Panc1 (cell line): Measurements from ENCODE around the gene FAM174B. TPM values are rescaled to one million over a fixed set of nuclear protein-coding genes. Genes with fewer than 3 reads are reported as not detected.

Experiments used
- ATAC-seq: fragments of 200-7000 bp; cut with Tn5 transposase; 2 replicates; pipeline ENCODE4 v1.9.1; 2020; ENCODE audit warnings: mild to moderate bottlenecking, moderate library complexity
- BruUV-seq: library from RNA; stranded (reverse); fragments of 400-500 nt; replicated peaks from 2 replicates; lab custom pipeline; 2021; lab: Mats Ljungman, UMichigan
- CTCF ChIA-PET: fragments of 300-600 bp; sonication (Branson Sonifier 250); formaldehyde crosslinking; loops from one replicate; lab custom pipeline; 2022; ENCODE audit warnings: antibody characterized with exemption; lab: Charles Lee
- POLR2A ChIA-PET: fragments of 300-600 bp; sonication (Branson Sonifier 250); formaldehyde crosslinking; loops from one replicate; lab custom pipeline; 2022; ENCODE audit warnings: antibody characterized with exemption; lab: Charles Lee
- DNase-seq: peaks from one replicate; pipeline ENCODE4 v3.0.0-alpha.2; 2010; ENCODE audit warnings: low read depth, low spot score
- H3K27ac ChIP-seq: 2 replicates; pipeline ENCODE4 v1.5.1; 2011; ENCODE audit warnings: mild to moderate bottlenecking, low read length, inconsistent platforms
- H3K27me3 ChIP-seq: fragments of 200-500 bp; sonication (Bioruptor generic); 2 replicates; pipeline ENCODE4 v1.6.0; 2014; ENCODE audit warnings: low read length, inconsistent platforms; ENCODE audit not compliant: control insufficient read depth, insufficient read depth
- H3K36me3 ChIP-seq: fragments of 200-500 bp; sonication (Bioruptor generic); 2 replicates; pipeline ENCODE4 v1.5.1; 2014; ENCODE audit warnings: inconsistent platforms, mild to moderate bottlenecking, low read length, moderate library complexity; ENCODE audit not compliant: control insufficient read depth, insufficient read depth
- H3K4me1 ChIP-seq: 2 replicates; pipeline ENCODE4 v1.5.1; 2011; ENCODE audit warnings: inconsistent platforms, mild to moderate bottlenecking, low read length, moderate library complexity; ENCODE audit not compliant: control insufficient read depth, insufficient read depth
- H3K4me3 ChIP-seq, 2 experiments: 2 replicates each; pipeline ENCODE4 v1.5.1; 2011 to 2012; ENCODE audit warnings: low read depth in 2 of 2, low read length in 2 of 2, mild to moderate bottlenecking in 2 of 2, inconsistent platforms in 1 of 2, moderate library complexity in 1 of 2
- H3K9me3 ChIP-seq: fragments of 200-500 bp; sonication (Bioruptor generic); 2 replicates; pipeline ENCODE4 v1.5.1; 2014; ENCODE audit warnings: low read depth, mild to moderate bottlenecking, inconsistent platforms, low read length, moderate library complexity; ENCODE audit not compliant: control insufficient read depth, insufficient read depth
- POLR2AphosphoS5 ChIP-seq: IDR thresholded peaks from 2 replicates; pipeline ENCODE4 v1.6.1; 2012; ENCODE audit warnings: mild to moderate bottlenecking, low read depth, low read length, moderate library complexity
- SIN3A ChIP-seq: IDR thresholded peaks from 2 replicates; pipeline ENCODE4 v1.6.1; 2012; ENCODE audit warnings: low read depth, mild to moderate bottlenecking, low read length, moderate library complexity, borderline replicate concordance; ENCODE audit not compliant: insufficient read depth
- TCF7L2 ChIP-seq: IDR thresholded peaks from 2 replicates; pipeline ENCODE4 v1.6.1; 2011; ENCODE audit warnings: mild to moderate bottlenecking, low read depth, low read length, inconsistent platforms
- in situ Hi-C: cut with HindIII; loops from 2 replicates; pipeline ENCODE4 v1.10.0; 2016; ENCODE audit warnings: low sequenced_read_pairs, low pct_unique_long_range_greater_than_20kb
- intact Hi-C: fragments of 100-400 bp; cut with micrococcal nuclease; formaldehyde crosslinking; loops from one replicate; pipeline ENCODE4 v1.10.0; 2022; ENCODE audit not compliant: unreplicated experiment
- total RNA-seq: library from RNA; stranded (reverse); gene quantifications from one replicate; pipeline ENCODE4 v1.2.1, GENCODE V29; 2021; ENCODE audit not compliant: unreplicated experiment
- TF ChIP-seq, protein P1 (sequence below), 2 experiments: IDR thresholded peaks; 2 replicates each; pipeline ENCODE4 v1.6.1; 2011 to 2012; ENCODE audit warnings: low read depth in 2 of 2, control low read depth in 1 of 2, low read length in 1 of 2, mild to moderate bottlenecking in 1 of 2, moderate library complexity in 1 of 2; ENCODE audit not compliant: insufficient read depth in 1 of 2
- TF ChIP-seq, protein P2 (sequence below): fragments of 450-650 bp; IDR thresholded peaks from 2 replicates; pipeline ENCODE4 v1.5.1; 2017; ENCODE audit warnings: mild to moderate bottlenecking

FAM174B gene
- total RNA-seq, 1 experiment from 2014 or later = 30.7 TPM

DNA sequence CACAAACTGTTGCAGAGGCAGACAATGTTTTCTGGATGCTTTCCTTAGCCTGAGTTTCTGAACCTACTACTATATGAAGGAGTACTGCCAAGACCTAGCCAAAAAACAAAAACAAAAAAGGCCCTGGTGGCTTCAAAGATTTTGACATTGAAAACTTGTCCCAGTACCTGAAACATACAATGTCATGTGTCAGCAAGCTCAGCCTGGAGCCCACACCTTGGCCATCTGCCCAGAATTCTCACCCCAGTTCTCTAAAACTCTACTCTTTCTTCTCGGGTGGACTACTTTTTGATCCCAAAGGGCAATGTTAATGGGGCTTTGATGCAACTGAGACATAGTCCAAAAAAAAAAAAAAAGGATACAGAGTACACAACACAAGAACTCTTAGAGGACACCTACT, 81.4 kb downstream of the FAM174B start:
- TF ChIP-seq SIN3A (no peak), TCF7L2 (no peak), POLR2AphosphoS5 (no peak)
- TF ChIP-seq, protein P1, sequence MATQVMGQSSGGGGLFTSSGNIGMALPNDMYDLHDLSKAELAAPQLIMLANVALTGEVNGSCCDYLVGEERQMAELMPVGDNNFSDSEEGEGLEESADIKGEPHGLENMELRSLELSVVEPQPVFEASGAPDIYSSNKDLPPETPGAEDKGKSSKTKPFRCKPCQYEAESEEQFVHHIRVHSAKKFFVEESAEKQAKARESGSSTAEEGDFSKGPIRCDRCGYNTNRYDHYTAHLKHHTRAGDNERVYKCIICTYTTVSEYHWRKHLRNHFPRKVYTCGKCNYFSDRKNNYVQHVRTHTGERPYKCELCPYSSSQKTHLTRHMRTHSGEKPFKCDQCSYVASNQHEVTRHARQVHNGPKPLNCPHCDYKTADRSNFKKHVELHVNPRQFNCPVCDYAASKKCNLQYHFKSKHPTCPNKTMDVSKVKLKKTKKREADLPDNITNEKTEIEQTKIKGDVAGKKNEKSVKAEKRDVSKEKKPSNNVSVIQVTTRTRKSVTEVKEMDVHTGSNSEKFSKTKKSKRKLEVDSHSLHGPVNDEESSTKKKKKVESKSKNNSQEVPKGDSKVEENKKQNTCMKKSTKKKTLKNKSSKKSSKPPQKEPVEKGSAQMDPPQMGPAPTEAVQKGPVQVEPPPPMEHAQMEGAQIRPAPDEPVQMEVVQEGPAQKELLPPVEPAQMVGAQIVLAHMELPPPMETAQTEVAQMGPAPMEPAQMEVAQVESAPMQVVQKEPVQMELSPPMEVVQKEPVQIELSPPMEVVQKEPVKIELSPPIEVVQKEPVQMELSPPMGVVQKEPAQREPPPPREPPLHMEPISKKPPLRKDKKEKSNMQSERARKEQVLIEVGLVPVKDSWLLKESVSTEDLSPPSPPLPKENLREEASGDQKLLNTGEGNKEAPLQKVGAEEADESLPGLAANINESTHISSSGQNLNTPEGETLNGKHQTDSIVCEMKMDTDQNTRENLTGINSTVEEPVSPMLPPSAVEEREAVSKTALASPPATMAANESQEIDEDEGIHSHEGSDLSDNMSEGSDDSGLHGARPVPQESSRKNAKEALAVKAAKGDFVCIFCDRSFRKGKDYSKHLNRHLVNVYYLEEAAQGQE (IDR thresholded peaks at IDR 0.05; ENCODE audit: insufficient read depth in 1 of 2, low read depth in 2 of 2, low read length in 1 of 2) = no peak
- TF ChIP-seq, protein P2, sequence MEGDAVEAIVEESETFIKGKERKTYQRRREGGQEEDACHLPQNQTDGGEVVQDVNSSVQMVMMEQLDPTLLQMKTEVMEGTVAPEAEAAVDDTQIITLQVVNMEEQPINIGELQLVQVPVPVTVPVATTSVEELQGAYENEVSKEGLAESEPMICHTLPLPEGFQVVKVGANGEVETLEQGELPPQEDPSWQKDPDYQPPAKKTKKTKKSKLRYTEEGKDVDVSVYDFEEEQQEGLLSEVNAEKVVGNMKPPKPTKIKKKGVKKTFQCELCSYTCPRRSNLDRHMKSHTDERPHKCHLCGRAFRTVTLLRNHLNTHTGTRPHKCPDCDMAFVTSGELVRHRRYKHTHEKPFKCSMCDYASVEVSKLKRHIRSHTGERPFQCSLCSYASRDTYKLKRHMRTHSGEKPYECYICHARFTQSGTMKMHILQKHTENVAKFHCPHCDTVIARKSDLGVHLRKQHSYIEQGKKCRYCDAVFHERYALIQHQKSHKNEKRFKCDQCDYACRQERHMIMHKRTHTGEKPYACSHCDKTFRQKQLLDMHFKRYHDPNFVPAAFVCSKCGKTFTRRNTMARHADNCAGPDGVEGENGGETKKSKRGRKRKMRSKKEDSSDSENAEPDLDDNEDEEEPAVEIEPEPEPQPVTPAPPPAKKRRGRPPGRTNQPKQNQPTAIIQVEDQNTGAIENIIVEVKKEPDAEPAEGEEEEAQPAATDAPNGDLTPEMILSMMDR = no peak
- DNase-seq = no peak
- H3K36me3 ChIP-seq = no peaks in the 10 kb centered on the region
- no peak for ATAC-seq
- no peak overlapping the region for H3K27ac ChIP-seq
- POLR2A ChIA-PET = no interaction called here
- intact Hi-C loops = no loop called here
- no peaks in the 10 kb centered on the region for H3K9me3 ChIP-seq
- in situ Hi-C loops = no loop called here
- H3K4me3 ChIP-seq = no peak overlapping the region
- peaks cover 5% of the 10 kb centered on the region; the same call in 1 of the 2 replicates for H3K27me3 ChIP-seq
- BruUV-seq = no TSS peak
- H3K4me1 ChIP-seq = no peaks in the 10 kb centered on the region
- CTCF ChIA-PET = no interaction called here

DNA sequence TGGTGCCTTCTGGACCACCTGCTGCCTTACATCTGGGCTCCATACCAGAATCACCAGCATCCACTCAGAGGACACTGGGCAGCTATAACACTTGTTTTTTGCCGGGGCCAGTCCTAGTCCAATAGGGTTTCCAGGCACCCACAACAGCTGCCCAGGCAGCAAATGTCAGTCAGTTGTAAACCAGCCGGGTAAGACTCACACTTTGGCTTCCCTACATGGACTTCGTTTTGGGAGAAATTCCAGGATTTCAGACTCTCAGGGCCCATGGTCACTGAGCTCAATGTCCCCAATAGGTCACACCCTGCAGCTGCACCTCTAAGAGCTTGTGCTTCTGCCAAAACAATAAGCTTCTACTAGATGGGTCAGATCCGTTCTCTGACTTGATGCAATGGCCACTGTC, 83.8 kb downstream of the FAM174B start:
- ChIA-PET POLR2A (no interaction called here), CTCF (no interaction called here)
- Histone ChIP-seq H3K27me3 (peaks cover 5% of the 10 kb centered on the region; the same call in 1 of the 2 replicates), H3K9me3 (no peaks in the 10 kb centered on the region), H3K36me3 (no peaks in the 10 kb centered on the region), H3K4me3 (no peak overlapping the region), H3K27ac (no peak overlapping the region), H3K4me1 (no peaks in the 10 kb centered on the region)
- TF ChIP-seq SIN3A = no peak
- no peak for TF ChIP-seq TCF7L2
- TF ChIP-seq, protein P1 (IDR thresholded peaks at IDR 0.05; ENCODE audit: insufficient read depth in 1 of 2, low read depth in 2 of 2, low read length in 1 of 2) = no peak
- no peak for TF ChIP-seq POLR2AphosphoS5
- TF ChIP-seq, protein P2 = no peak
- in situ Hi-C loops = no loop called here
- intact Hi-C loops = no loop called here
- DNase-seq = no peak
- no peak for ATAC-seq
- BruUV-seq = no TSS peak
